Measurements from ENCODE around the gene GCK. TPM values are rescaled to one million over a fixed set of nuclear protein-coding genes. Genes with fewer than 3 reads are reported as not detected.

GCK gene
- total RNA-seq, 4 donors from 2014 or later: 0.52 TPM; not detected in 3

DNA sequence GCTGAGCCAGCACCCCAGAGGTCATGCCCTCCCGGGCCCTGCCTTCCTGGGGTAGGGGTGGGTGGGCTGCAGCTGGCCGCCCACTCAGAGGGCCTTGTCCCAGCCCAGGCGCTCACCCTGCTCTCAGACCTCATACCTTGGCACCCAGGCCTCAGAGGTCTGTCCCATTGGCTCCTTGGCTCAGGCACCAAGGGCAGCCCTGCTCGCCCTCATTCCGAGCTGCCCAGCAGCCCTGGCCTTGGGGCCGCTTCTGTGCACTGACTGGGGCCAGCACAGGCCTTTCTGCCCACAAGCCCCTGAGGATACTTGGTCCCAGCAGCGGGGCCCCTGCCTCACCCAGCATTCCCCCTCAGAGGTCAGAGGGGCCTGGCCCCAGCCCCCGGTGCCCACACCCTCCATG, 45.8 kb upstream of the GCK start:
- no peaks in the 10 kb centered on the region for H3K9me3 ChIP-seq
- DNase-seq (ENCODE audit: low spot score in 2 of 2): no peak
- H3K4me3 ChIP-seq: no peak overlapping the region
- H3K27ac ChIP-seq: no peak overlapping the region
- no peaks in the 10 kb centered on the region for H3K36me3 ChIP-seq
- no peaks in the 10 kb centered on the region for H3K27me3 ChIP-seq
- H3K4me1 ChIP-seq: no peaks in the 10 kb centered on the region
- no peak for TF ChIP-seq POLR2AphosphoS5 (IDR thresholded peaks at IDR 0.05)
- WGBS: 86% methylated on average over 5 of the region's 8 CpGs

DNA sequence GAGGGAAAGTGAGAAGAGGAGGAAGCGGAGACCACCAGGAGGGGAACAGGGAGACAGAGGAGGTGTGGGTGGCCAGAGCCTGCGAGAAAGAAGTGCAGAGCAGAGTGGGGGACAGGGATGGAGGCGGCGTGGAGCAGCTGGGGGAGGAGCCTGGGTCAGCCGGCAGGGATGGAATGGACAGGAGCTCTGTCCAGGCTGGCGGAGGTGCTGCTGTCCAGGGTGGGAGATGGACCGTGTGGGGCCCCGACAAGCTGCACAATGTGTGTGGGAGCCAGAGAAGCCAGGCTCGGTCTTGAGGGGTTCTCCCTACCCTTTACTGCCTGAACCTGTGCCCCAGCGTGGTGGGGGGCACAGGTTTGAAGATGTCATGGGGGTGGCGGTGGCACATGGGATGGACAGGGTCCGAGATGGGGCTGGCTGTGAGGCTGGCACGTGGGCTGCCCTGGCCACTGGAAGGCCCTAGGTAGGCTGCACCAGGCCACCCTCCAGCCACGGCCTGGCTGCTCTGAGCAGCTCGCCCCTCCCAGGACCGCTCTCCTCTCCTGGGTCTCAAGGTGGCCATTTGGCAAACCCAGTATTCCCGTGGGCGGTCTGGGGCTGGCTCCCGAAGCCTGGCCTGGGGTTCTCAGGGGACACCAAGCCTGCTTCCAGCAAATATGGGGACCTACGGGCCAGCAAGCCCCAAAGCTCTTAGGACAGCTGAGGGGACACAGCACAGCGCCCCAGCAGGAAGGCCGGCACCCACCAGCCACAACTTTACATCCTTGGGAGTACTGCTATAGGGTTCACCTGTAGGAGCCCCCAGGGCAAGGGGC, 43.9 kb upstream of the GCK start:
- Histone ChIP-seq H3K4me3 (no peak overlapping the region), H3K4me1 (no peaks in the 10 kb centered on the region), H3K9me3 (no peaks in the 10 kb centered on the region), H3K27ac (no peak overlapping the region), H3K36me3 (no peaks in the 10 kb centered on the region), H3K27me3 (peaks cover 3% of the 10 kb centered on the region)
- DNase-seq (ENCODE audit: low spot score in 2 of 2): no peak
- no peak for TF ChIP-seq POLR2A (IDR thresholded peaks at IDR 0.05)
- TF ChIP-seq, protein P1, sequence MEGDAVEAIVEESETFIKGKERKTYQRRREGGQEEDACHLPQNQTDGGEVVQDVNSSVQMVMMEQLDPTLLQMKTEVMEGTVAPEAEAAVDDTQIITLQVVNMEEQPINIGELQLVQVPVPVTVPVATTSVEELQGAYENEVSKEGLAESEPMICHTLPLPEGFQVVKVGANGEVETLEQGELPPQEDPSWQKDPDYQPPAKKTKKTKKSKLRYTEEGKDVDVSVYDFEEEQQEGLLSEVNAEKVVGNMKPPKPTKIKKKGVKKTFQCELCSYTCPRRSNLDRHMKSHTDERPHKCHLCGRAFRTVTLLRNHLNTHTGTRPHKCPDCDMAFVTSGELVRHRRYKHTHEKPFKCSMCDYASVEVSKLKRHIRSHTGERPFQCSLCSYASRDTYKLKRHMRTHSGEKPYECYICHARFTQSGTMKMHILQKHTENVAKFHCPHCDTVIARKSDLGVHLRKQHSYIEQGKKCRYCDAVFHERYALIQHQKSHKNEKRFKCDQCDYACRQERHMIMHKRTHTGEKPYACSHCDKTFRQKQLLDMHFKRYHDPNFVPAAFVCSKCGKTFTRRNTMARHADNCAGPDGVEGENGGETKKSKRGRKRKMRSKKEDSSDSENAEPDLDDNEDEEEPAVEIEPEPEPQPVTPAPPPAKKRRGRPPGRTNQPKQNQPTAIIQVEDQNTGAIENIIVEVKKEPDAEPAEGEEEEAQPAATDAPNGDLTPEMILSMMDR (IDR thresholded peaks at IDR 0.05): no peak
- TF ChIP-seq EP300 (IDR thresholded peaks at IDR 0.05): no peak
- no peak for TF ChIP-seq POLR2AphosphoS5 (IDR thresholded peaks at IDR 0.05)
- WGBS: 83% methylated on average over 21 of the region's 22 CpGs

DNA sequence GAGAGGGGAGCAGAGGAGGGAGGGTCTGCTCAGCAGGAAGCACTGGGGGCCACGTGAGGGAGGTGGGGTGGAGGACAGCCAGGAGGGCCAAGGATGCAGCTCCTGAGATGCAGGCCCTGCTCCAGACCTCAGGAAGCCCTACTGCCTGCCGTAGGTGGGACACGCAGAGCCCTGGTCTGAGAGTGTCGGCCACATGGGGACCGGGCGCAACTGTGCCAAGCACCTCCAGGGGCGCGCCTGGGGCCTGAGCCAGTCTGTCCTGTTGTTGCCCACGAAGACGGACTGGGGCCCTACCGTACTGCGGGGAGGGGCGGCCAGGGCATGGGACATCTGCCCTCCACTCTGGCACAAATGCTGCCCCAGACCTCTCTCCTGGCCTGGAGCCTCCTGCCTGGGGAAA, 43.2 kb upstream of the GCK start:
- Histone ChIP-seq H3K9me3 (no peaks in the 10 kb centered on the region), H3K4me1 (no peaks in the 10 kb centered on the region), H3K27ac (no peak overlapping the region), H3K27me3 (peaks cover 3% of the 10 kb centered on the region), H3K36me3 (no peaks in the 10 kb centered on the region), H3K4me3 (no peak overlapping the region)
- no peak for DNase-seq (ENCODE audit: low spot score in 2 of 2)
- no peak for TF ChIP-seq EP300 (IDR thresholded peaks at IDR 0.05)
- TF ChIP-seq, protein P1 (IDR thresholded peaks at IDR 0.05): no peak
- WGBS: 72% methylated on average over 2 of the region's 13 CpGs

DNA sequence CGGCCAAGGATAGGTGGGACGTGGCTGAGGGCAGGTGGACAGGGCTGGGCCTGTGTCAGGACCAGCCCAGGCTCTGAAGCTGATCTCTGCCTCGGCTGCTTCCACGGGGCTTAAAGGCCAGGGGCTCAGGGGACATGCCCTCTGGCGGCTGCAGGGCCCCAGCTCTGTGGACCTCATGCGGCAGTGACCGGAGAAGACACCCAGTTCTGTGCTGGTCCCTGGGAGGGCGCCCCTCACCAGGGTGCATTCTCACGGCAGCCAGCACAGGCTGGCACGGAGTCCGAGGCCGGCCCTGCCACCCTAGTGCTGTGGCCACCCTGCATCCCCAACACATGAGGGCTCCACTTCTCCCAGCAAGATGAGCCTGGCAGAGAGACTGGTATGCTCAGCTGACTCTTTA, 41.8 kb upstream of the GCK start:
- Histone ChIP-seq H3K9me3 (no peaks in the 10 kb centered on the region), H3K4me1 (no peaks in the 10 kb centered on the region), H3K27me3 (peaks cover 10% of the 10 kb centered on the region), H3K4me3 (no peak overlapping the region), H3K27ac (no peak overlapping the region), H3K36me3 (no peaks in the 10 kb centered on the region)
- no peak for TF ChIP-seq EP300 (IDR thresholded peaks at IDR 0.05)
- TF ChIP-seq, protein P1 (IDR thresholded peaks at IDR 0.05): no peak
- TF ChIP-seq POLR2A (IDR thresholded peaks at IDR 0.05): no peak
- TF ChIP-seq POLR2AphosphoS5 (IDR thresholded peaks at IDR 0.05): no peak
- DNase-seq (ENCODE audit: low spot score in 2 of 2): no peak
- 92% methylated on average over 4 of the region's 12 CpGs for WGBS

DNA sequence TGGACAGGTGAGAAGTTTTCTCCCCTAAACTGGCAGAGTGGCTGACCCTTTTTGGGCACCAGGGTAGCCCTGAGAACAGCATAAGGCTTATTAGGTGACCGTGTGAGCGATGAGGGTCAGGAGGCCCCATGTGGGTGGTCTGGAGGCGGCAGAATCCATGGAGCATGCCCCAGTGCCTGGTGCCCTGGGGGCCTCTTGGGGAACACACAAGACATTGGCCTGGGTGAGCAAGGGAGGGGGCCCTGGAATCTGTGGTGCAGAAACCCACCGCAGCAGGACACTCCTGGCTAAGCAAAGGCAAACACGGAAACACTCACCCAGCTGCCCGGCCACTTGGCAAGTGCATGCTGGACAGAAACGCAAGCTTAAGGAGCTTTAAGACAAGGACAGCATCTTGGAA, 41.0 kb upstream of the GCK start:
- Histone ChIP-seq H3K4me3 (no peak overlapping the region), H3K4me1 (no peaks in the 10 kb centered on the region), H3K9me3 (no peaks in the 10 kb centered on the region), H3K27me3 (peaks cover 18% of the 10 kb centered on the region), H3K27ac (no peak overlapping the region), H3K36me3 (no peaks in the 10 kb centered on the region)
- no peak for TF ChIP-seq POLR2A (IDR thresholded peaks at IDR 0.05)
- WGBS: 89% methylated on average over 4 of the region's 7 CpGs
- no peak for DNase-seq (ENCODE audit: low spot score in 2 of 2)

DNA sequence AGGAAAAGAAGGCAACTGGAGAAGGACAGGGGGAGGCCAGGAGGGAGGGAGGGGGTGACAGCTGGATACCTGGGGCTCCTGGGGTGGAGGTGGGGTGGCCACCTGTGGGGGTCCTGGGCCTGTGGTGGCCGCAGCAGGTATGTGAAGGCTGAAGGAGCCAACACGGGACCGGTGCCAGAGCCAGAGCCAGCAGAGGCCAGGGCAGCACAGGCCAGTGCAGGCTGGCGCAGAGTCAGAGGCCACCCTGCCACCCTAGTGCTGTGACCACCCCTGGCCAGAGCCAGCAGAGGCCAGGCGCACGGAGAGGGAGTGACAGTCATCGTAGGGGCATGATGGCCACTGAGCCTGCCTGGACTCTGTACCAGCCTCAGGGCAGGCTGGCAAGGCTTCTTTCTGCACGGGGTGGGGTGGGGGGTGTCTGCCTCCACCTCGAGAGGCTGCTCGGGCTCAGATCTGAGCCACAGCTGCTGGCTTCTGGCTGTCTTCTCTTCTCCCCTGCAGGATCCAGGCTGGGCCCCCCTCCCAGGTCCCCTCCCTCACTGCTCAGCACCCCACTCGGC, 40.4 kb upstream of the GCK start:
- Histone ChIP-seq H3K9me3 (no peaks in the 10 kb centered on the region), H3K4me1 (peaks cover under 1% of the 10 kb centered on the region), H3K27me3 (peaks cover 22% of the 10 kb centered on the region), H3K36me3 (no peaks in the 10 kb centered on the region), H3K27ac (no peak overlapping the region), H3K4me3 (no peak overlapping the region)
- TF ChIP-seq, protein P1 (IDR thresholded peaks at IDR 0.05): no peak
- no peak for TF ChIP-seq POLR2AphosphoS5 (IDR thresholded peaks at IDR 0.05)
- TF ChIP-seq EP300 (IDR thresholded peaks at IDR 0.05): no peak
- DNase-seq (ENCODE audit: low spot score in 2 of 2): no peak
- WGBS: 61% methylated on average over 7 of the region's 11 CpGs
